ENCODE measurements around the gene SQOR. TPM values are rescaled to one million over a fixed set of nuclear protein-coding genes. Genes with fewer than 3 reads are reported as not detected.

SQOR gene
- polyA plus RNA-seq, 2 of the 4 experiments (the other 2 are of a cell fraction), result 33.8 to 71.7 TPM

GRCh38 chr15:45732662-45733061 lies 97.8 kb downstream of the SQOR start:
- FAIRE-seq (no peak), ATAC-seq (no peak), DNase-seq (ENCODE audit: low read depth in 1 of 2, low spot score in 1 of 2) (no peak)
- ChIA-PET POLR2A (no interaction called here), CTCF (interaction anchor here (2.1 kb wide), 1 partner anchor 15 kb away, joined by 7 read pairs; no protein-coding TSS in a partner anchor)
- Histone ChIP-seq H3K27ac (no peak overlapping the region), H3K9me3 (no peaks in the 10 kb centered on the region), H3K4me3 (no peak overlapping the region), H3K4me2 (no peak overlapping the region), H3K4me1 (no peaks in the 10 kb centered on the region)
- TF ChIP-seq CTCF (IDR thresholded peaks at IDR 0.05) (no peak), FOSB (CRISPR knock-in tag; IDR thresholded peaks at IDR 0.05) (no peak), SMC3 (IDR thresholded peaks at IDR 0.05) (no peak), PBX3 (IDR thresholded peaks at IDR 0.05) (no peak), KDM5A (IDR thresholded peaks at IDR 0.05) (no peak), EHMT2 (IDR thresholded peaks at IDR 0.05; ENCODE audit: low read depth) (no peak), HDAC2 (IDR thresholded peaks at IDR 0.05) (no peak)
- WGBS (ENCODE audit: missing lambda C conversion rate), result 7% methylated on average over 2 of the region's 2 CpGs

DNA sequence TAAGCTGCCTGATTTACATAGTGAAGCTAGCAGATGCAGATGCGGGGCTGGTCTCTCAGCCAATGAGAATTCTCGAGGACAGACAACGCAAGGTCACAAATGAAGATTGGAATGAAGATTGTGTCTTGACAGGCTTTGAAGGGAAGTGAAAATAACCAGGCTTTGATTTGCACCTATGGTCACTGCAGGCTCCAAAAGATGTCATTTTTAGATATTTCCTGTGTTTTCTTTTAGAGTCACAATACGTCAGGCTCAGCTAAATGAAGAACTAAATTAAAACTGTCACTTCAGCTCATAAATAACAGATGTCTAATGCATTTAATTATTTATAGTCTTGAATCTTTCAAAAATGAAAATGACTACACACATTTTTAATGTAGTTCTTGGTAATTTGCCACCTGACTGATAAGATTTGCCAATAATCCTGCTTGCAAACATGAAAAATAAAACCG lies 99.5 kb downstream of the SQOR start:
- ChIA-PET POLR2A (no interaction called here), CTCF (no interaction called here)
- H3K4me1 ChIP-seq, result no peaks in the 10 kb centered on the region
- ATAC-seq, result no peak
- no peak overlapping the region for H3K4me2 ChIP-seq
- WGBS (ENCODE audit: missing lambda C conversion rate), result 41% methylated on average over 5 of the region's 5 CpGs
- TF ChIP-seq HOXB13 (CRISPR knock-in tag; IDR thresholded peaks at IDR 0.05; ENCODE audit: low read depth), result no peak
- no peak for TF ChIP-seq HOXA7 (CRISPR knock-in tag; IDR thresholded peaks at IDR 0.05)
- no peak for TF ChIP-seq ZNF302 (CRISPR knock-in tag; IDR thresholded peaks at IDR 0.05)
- no peaks in the 10 kb centered on the region for H3K9me3 ChIP-seq
- DNase-seq (ENCODE audit: low read depth in 1 of 2, low spot score in 1 of 2), result no peak
- FAIRE-seq, result no peak
- no peak overlapping the region for H3K4me3 ChIP-seq
- H3K27ac ChIP-seq, result no peak overlapping the region

Small RNA genes lying within 50 kb of the gene (small RNA-seq; reads per million reads assigned to genes)
- gene RF00019, result 0 reads per million in 6 experiments

Other genes with a start within 250 kb of the SQOR start
- gene SLC30A4, start 112.3 kb upstream of the SQOR start, polyA plus RNA-seq (2011; rRNA removed), result 3.1 and 3.8 TPM in 2 replicates
- 2.1 to 2.7 TPM (median 2.2 TPM) in 3 replicates for gene SLC30A4, start 112.3 kb upstream of the SQOR start, polyA plus RNA-seq (2017; fragmentation: RNase III; extraction: RNeasy Plus Mini Kit Qiagen cat#74134 plus additional on column Dnase treatment)
- 14.2 and 19.0 TPM in 2 replicates for gene BLOC1S6, start 47.6 kb upstream of the SQOR start, polyA plus RNA-seq (2011; rRNA removed)
- gene BLOC1S6, start 47.6 kb upstream of the SQOR start, polyA plus RNA-seq (2017; fragmentation: RNase III; extraction: RNeasy Plus Mini Kit Qiagen cat#74134 plus additional on column Dnase treatment), result 30.9 to 32.1 TPM (median 31.8 TPM) in 3 replicates